SK-N-SH (cell line): Measurements from ENCODE around the gene MOB2. TPM values are rescaled to one million over a fixed set of nuclear protein-coding genes. Genes with fewer than 3 reads are reported as not detected.

Source experiments
- CTCF ChIA-PET: fragments of 300-600, 350-600 bp; formaldehyde crosslinking; extraction: SDS; loops from one replicate; lab custom pipeline; 2021; lab: Yijun Ruan, JAX
- POLR2A ChIA-PET: fragments of 350-600 bp; sonication (Branson Sonifier 250); formaldehyde crosslinking; extraction: SDS; loops from one replicate; lab custom pipeline; 2020; ENCODE audit warnings: antibody characterized with exemption, inconsistent platforms; lab: Yijun Ruan, JAX
- DNase-seq: peaks from one replicate; pipeline ENCODE4 v3.0.0; 2012
- H2AFZ ChIP-seq: fragments of 200-600 bp; sonication (generic); 2 replicates; pipeline ENCODE4 v1.8.1; 2016; ENCODE audit warnings: antibody characterized with exemption, mild to moderate bottlenecking, low read depth
- H3F3A ChIP-seq: fragments of 200-600 bp; sonication (generic); replicated peaks from 2 replicates; pipeline ENCODE3; 2016; ENCODE audit warnings: antibody characterized with exemption, mild to moderate bottlenecking; ENCODE audit not compliant: insufficient read depth
- H3K27ac ChIP-seq, 2 experiments: fragments of 200-500 bp in 1 of 2; fragments of 200-600 bp in 1 of 2; sonication (Bioruptor generic) in 1 of 2; sonication (generic), shearing (Covaris generic) in 1 of 2; 2 replicates each; pipeline versions ENCODE4 v1.5.1 to v1.6.1; 2014 to 2016; ENCODE audit warnings: low read depth in 2 of 2, inconsistent platforms in 1 of 2, low read length in 1 of 2, mild to moderate bottlenecking in 1 of 2, mixed read lengths in 1 of 2
- H3K27me3 ChIP-seq: fragments of 200-600 bp; sonication (generic), shearing (Covaris generic); 2 replicates; pipeline ENCODE4 v1.6.1; 2016; ENCODE audit warnings: mixed run types; ENCODE audit not compliant: insufficient read depth
- H3K36me3 ChIP-seq, 2 experiments: fragments of 200-500 bp in 1 of 2; fragments of 200-600 bp in 1 of 2; sonication (Bioruptor generic) in 1 of 2; sonication (generic) in 1 of 2; replicated peaks in 1 of 2; 2 replicates each; pipeline versions ENCODE3 to v1.5.1; 2014 to 2016; ENCODE audit warnings: low read length in 1 of 2, mild to moderate bottlenecking in 1 of 2; ENCODE audit not compliant: insufficient read depth in 2 of 2, control insufficient read depth in 1 of 2
- H3K4me1 ChIP-seq, 2 experiments: fragments of 200-500 bp in 1 of 2; fragments of 200-600 bp in 1 of 2; sonication (Bioruptor generic) in 1 of 2; sonication (generic), shearing (Covaris generic) in 1 of 2; 2 replicates each; pipeline versions ENCODE4 v1.5.1 to v1.6.1; 2014 to 2016; ENCODE audit warnings: low read depth in 1 of 2, low read length in 1 of 2, mixed run types in 1 of 2; ENCODE audit not compliant: insufficient read depth in 2 of 2, control insufficient read depth in 1 of 2
- H3K4me2 ChIP-seq: fragments of 200-600 bp; sonication (generic), shearing (Covaris generic); 2 replicates; pipeline ENCODE4 v1.6.1; 2017; ENCODE audit warnings: mixed run types
- H3K4me3 ChIP-seq, 2 experiments: fragments of 200-500 bp in 1 of 2; fragments of 200-600 bp in 1 of 2; sonication (Bioruptor generic) in 1 of 2; sonication (generic), shearing (Covaris generic) in 1 of 2; 2 replicates each; pipeline versions ENCODE4 v1.5.1 to v1.8.1; 2014 to 2016; ENCODE audit warnings: low read depth in 2 of 2, inconsistent platforms in 1 of 2, low read length in 1 of 2, mild to moderate bottlenecking in 1 of 2, mixed read lengths in 1 of 2, moderate library complexity in 1 of 2
- H3K79me2 ChIP-seq: fragments of 200-600 bp; sonication (generic); 2 replicates; pipeline ENCODE4 v1.8.1; 2017; ENCODE audit warnings: mild to moderate bottlenecking; ENCODE audit not compliant: insufficient read depth
- H3K9ac ChIP-seq: fragments of 200-600 bp; sonication (generic); 2 replicates; pipeline ENCODE4 v1.6.1; 2017; ENCODE audit warnings: mixed run types
- H3K9me2 ChIP-seq: fragments of 200-600 bp; sonication (generic); 2 replicates; pipeline ENCODE4 v1.6.1; 2017; ENCODE audit warnings: mixed run types
- H3K9me3 ChIP-seq: fragments of 200-600 bp; sonication (generic); 2 replicates; pipeline ENCODE4 v1.6.1; 2017; ENCODE audit warnings: mixed run types, mild to moderate bottlenecking, moderate library complexity
- H4K20me1 ChIP-seq: fragments of 200-600 bp; sonication (generic); 2 replicates; pipeline ENCODE4 v1.6.1; 2017; ENCODE audit warnings: mild to moderate bottlenecking, mixed run types; ENCODE audit not compliant: insufficient read depth
- EZH2phosphoT487 ChIP-seq: fragments of 200-600 bp; sonication (generic); IDR thresholded peaks from 2 replicates; pipeline ENCODE4 v1.6.1; 2017; ENCODE audit warnings: low read depth, mixed run types, mild to moderate bottlenecking, antibody characterized with exemption, moderate library complexity, borderline replicate concordance
- FOXJ3 ChIP-seq: sonication (generic); formaldehyde crosslinking; IDR thresholded peaks from 2 replicates; pipeline ENCODE4 v1.5.1; 2020; ENCODE audit warnings: mild to moderate bottlenecking, missing genetic modification reagents
- JUND ChIP-seq: IDR thresholded peaks from 2 replicates; pipeline ENCODE4 v1.4.0; 2012
- NFIC ChIP-seq: IDR thresholded peaks from 2 replicates; pipeline ENCODE4 v1.4.0; 2012; ENCODE audit warnings: borderline replicate concordance
- NRF1 ChIP-seq: IDR thresholded peaks from 2 replicates; pipeline ENCODE4 v1.6.1; 2012; ENCODE audit warnings: low read depth, mild to moderate bottlenecking, low read length
- POLR2AphosphoS5 ChIP-seq: IDR thresholded peaks from 2 replicates; pipeline ENCODE4 v1.6.1; 2012; ENCODE audit warnings: low read depth, low read length
- RXRA ChIP-seq: IDR thresholded peaks from 2 replicates; pipeline ENCODE4 v1.4.0; 2012; ENCODE audit warnings: low read depth, mild to moderate bottlenecking, borderline replicate concordance
- SMC3 ChIP-seq: IDR thresholded peaks from 2 replicates; pipeline ENCODE4 v1.6.1; 2012; ENCODE audit warnings: low read depth, low read length, improper control_type of control experiment
- TCF12 ChIP-seq: IDR thresholded peaks from 2 replicates; pipeline ENCODE4 v1.4.0; 2012
- WGBS: methylation state at CpG from one replicate; pipeline ENCODE4 v1.1.6; 2017; ENCODE audit warnings: low lambda C conversion rate; 5-methylcytosine and 5-hydroxymethylcytosine counted together
- polyA plus RNA-seq, 3 experiments: library from polyadenylated mRNA; depleted of rRNA; stranded (reverse); fragments of >200 nt; gene quantifications; 2 replicates each; pipeline ENCODE4 v1.2.3, GENCODE V29; 2012
- TF ChIP-seq, protein P1 (sequence below): fragments of 150-350 bp; IDR thresholded peaks from 2 replicates; pipeline ENCODE4 v1.6.1; 2016; ENCODE audit warnings: mild to moderate bottlenecking, low read depth, low read length
- TF ChIP-seq, protein P2 (sequence below): IDR thresholded peaks from 2 replicates; pipeline ENCODE4 v1.4.0; 2012; ENCODE audit warnings: low read depth, borderline replicate concordance
- TF ChIP-seq, protein P3 (sequence below): IDR thresholded peaks from 2 replicates; pipeline ENCODE4 v1.6.1; 2012; ENCODE audit warnings: mild to moderate bottlenecking, low read depth, low read length, moderate library complexity
- TF ChIP-seq, protein P4 (sequence below): IDR thresholded peaks from 2 replicates; pipeline ENCODE4; 2012

MOB2 gene
- polyA plus RNA-seq, 1 of the 3 experiments (the other 2 are of a cell fraction), result 45.8 TPM

DNA sequence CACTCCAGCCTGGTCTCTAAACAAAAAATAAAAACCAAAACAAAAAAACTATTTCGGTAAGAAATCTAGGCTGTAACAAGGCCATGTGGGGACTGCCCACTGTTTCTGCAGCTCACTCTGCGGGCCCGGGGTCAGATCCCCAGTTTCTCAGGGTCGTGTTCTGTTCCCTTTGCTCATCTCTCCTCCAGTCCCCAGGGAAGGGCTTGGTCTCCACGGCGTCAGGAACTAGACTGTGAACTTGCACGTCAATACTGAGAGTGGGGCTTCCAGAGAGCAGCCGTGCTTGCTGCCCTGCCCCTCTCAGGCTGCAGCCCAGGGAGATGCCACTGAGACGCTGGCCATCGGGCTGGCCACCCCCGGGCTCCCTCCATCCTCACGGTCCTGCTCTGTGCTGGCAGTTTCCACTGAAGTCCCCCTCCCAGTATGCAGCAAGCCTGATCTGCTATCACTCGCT, 33.7 kb upstream of the MOB2 start:
- H3K27ac ChIP-seq, result no peak overlapping the region
- peaks cover 95% of the 10 kb centered on the region for H4K20me1 ChIP-seq
- DNase-seq, result no peak
- H2AFZ ChIP-seq, result no peak overlapping the region
- WGBS, result 92% methylated on average over 13 of the region's 13 CpGs
- H3K4me1 ChIP-seq, result peaks cover 0 to 9% of the 10 kb centered on the region in 2 experiments; a peak in 1 of 4 replicates
- no peaks in the 10 kb centered on the region for H3F3A ChIP-seq
- no peak overlapping the region for H3K9ac ChIP-seq
- peaks cover 64% of the 10 kb centered on the region for H3K79me2 ChIP-seq
- no peaks in the 10 kb centered on the region for H3K27me3 ChIP-seq
- H3K9me3 ChIP-seq, result no peaks in the 10 kb centered on the region
- no peak overlapping the region for H3K4me2 ChIP-seq
- H3K36me3 ChIP-seq, result no peaks in the 10 kb centered on the region
- ChIA-PET CTCF (interaction anchor here (1.0 to 1.2 kb wide), 2 partner anchors 55 to 318 kb away, joined by 3 read pairs; no protein-coding TSS in a partner anchor), POLR2A (no interaction called here)
- H3K9me2 ChIP-seq, result no peaks in the 10 kb centered on the region
- no peak overlapping the region for H3K4me3 ChIP-seq
- TF ChIP-seq FOXJ3 (CRISPR knock-in tag), result no peak
- no peak for TF ChIP-seq NRF1
- TF ChIP-seq, protein P1, sequence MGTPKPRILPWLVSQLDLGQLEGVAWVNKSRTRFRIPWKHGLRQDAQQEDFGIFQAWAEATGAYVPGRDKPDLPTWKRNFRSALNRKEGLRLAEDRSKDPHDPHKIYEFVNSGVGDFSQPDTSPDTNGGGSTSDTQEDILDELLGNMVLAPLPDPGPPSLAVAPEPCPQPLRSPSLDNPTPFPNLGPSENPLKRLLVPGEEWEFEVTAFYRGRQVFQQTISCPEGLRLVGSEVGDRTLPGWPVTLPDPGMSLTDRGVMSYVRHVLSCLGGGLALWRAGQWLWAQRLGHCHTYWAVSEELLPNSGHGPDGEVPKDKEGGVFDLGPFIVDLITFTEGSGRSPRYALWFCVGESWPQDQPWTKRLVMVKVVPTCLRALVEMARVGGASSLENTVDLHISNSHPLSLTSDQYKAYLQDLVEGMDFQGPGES, result no peak
- TF ChIP-seq, protein P2, sequence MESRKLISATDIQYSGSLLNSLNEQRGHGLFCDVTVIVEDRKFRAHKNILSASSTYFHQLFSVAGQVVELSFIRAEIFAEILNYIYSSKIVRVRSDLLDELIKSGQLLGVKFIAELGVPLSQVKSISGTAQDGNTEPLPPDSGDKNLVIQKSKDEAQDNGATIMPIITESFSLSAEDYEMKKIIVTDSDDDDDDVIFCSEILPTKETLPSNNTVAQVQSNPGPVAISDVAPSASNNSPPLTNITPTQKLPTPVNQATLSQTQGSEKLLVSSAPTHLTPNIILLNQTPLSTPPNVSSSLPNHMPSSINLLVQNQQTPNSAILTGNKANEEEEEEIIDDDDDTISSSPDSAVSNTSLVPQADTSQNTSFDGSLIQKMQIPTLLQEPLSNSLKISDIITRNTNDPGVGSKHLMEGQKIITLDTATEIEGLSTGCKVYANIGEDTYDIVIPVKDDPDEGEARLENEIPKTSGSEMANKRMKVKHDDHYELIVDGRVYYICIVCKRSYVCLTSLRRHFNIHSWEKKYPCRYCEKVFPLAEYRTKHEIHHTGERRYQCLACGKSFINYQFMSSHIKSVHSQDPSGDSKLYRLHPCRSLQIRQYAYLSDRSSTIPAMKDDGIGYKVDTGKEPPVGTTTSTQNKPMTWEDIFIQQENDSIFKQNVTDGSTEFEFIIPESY, result no peak
- TF ChIP-seq, protein P3, sequence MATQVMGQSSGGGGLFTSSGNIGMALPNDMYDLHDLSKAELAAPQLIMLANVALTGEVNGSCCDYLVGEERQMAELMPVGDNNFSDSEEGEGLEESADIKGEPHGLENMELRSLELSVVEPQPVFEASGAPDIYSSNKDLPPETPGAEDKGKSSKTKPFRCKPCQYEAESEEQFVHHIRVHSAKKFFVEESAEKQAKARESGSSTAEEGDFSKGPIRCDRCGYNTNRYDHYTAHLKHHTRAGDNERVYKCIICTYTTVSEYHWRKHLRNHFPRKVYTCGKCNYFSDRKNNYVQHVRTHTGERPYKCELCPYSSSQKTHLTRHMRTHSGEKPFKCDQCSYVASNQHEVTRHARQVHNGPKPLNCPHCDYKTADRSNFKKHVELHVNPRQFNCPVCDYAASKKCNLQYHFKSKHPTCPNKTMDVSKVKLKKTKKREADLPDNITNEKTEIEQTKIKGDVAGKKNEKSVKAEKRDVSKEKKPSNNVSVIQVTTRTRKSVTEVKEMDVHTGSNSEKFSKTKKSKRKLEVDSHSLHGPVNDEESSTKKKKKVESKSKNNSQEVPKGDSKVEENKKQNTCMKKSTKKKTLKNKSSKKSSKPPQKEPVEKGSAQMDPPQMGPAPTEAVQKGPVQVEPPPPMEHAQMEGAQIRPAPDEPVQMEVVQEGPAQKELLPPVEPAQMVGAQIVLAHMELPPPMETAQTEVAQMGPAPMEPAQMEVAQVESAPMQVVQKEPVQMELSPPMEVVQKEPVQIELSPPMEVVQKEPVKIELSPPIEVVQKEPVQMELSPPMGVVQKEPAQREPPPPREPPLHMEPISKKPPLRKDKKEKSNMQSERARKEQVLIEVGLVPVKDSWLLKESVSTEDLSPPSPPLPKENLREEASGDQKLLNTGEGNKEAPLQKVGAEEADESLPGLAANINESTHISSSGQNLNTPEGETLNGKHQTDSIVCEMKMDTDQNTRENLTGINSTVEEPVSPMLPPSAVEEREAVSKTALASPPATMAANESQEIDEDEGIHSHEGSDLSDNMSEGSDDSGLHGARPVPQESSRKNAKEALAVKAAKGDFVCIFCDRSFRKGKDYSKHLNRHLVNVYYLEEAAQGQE, result no peak
- no peak for TF ChIP-seq JUND
- TF ChIP-seq POLR2AphosphoS5, result no peak
- no peak for TF ChIP-seq NFIC
- TF ChIP-seq SMC3, result no peak
- no peak for TF ChIP-seq TCF12
- TF ChIP-seq EZH2phosphoT487, result no peak
- no peak for TF ChIP-seq RXRA
- TF ChIP-seq, protein P4, sequence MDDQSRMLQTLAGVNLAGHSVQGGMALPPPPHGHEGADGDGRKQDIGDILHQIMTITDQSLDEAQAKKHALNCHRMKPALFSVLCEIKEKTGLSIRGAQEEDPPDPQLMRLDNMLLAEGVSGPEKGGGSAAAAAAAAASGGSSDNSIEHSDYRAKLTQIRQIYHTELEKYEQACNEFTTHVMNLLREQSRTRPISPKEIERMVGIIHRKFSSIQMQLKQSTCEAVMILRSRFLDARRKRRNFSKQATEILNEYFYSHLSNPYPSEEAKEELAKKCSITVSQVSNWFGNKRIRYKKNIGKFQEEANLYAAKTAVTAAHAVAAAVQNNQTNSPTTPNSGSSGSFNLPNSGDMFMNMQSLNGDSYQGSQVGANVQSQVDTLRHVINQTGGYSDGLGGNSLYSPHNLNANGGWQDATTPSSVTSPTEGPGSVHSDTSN, result no peak
